Measurements from ENCODE around the gene RIGI.
A peak's percentile ranks its signal among the peaks of the same experiment; 100 is the strongest.

RIGI gene

DNA sequence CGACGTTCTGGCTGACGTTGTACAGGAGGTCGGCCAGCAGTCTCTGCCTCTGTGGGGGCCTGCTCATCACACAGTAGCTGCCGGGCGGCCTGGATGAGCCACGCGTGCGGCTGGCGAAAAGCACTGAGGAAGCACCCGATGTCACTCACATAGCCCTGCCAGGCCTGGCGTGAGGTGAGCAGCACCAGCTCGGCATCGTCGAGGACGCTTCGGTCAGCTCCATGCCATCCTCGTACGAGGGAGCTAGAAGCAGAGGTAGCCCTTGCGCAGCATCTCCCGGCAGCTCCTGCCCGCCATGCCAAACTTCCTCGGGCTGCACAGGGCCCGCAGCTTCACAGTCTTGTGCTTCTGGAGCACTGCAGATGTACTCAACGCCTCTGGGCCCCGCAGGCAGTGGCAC lies 40.8 kb upstream of the RIGI start:
- H3K4me3 ChIP-seq (ENCODE audit: low read depth, low read length): no peak overlapping the region
- TF ChIP-seq, protein P1, sequence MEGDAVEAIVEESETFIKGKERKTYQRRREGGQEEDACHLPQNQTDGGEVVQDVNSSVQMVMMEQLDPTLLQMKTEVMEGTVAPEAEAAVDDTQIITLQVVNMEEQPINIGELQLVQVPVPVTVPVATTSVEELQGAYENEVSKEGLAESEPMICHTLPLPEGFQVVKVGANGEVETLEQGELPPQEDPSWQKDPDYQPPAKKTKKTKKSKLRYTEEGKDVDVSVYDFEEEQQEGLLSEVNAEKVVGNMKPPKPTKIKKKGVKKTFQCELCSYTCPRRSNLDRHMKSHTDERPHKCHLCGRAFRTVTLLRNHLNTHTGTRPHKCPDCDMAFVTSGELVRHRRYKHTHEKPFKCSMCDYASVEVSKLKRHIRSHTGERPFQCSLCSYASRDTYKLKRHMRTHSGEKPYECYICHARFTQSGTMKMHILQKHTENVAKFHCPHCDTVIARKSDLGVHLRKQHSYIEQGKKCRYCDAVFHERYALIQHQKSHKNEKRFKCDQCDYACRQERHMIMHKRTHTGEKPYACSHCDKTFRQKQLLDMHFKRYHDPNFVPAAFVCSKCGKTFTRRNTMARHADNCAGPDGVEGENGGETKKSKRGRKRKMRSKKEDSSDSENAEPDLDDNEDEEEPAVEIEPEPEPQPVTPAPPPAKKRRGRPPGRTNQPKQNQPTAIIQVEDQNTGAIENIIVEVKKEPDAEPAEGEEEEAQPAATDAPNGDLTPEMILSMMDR (IDR thresholded peaks at IDR 0.05; ENCODE audit: borderline replicate concordance, insufficient read depth, low read depth, low read length): no peak

DNA sequence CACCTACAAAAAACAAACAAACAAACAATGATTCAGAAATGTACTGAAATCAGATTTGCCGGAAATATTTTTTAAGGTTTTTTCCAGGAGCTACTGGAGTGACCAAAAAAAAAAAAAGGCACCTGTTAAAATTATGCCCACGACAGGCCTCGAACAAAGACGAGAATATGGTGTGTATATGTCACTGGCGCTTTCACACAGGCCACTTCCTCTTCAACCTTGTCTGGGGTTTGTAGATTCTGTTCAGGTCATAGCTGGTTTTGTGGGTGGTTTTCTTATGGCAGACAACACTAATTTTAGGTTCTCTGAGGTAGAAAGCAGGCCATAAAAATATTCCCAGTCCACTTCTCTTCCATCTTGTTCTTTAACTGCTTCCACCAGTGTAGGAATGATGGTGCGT lies 40.0 kb upstream of the RIGI start:
- H3K4me3 ChIP-seq (ENCODE audit: low read depth, low read length): no peak overlapping the region
- TF ChIP-seq, protein P1 (IDR thresholded peaks at IDR 0.05; ENCODE audit: borderline replicate concordance, insufficient read depth, low read depth, low read length): no peak

DNA sequence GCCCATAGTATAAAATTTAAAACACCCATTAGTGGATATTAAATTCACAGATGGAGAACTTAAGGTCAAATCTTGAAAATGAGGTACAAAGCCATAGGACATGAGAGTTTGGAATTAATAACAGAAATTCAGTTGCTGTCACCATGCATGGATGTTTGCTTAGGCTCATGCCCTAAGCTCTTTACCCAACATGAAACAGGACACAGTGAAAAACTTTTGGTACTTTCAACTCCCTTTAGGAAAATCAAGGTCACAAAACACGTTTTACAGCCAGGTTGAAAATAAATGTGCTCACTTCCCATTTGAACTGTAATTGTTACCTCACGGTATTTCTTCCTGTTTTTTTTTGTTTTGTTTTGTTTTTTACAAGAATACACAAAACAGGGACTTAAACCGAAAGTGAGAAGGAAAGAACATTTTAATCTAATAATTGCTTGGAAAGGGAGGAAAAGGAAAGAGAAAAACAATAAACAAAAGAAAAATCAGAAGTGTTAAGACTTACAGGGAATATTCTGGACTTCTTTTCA lies 32.5 kb upstream of the RIGI start:
- H3K4me3 ChIP-seq (ENCODE audit: low read depth, low read length): no peak overlapping the region
- TF ChIP-seq, protein P1 (IDR thresholded peaks at IDR 0.05; ENCODE audit: borderline replicate concordance, insufficient read depth, low read depth, low read length): no peak

DNA sequence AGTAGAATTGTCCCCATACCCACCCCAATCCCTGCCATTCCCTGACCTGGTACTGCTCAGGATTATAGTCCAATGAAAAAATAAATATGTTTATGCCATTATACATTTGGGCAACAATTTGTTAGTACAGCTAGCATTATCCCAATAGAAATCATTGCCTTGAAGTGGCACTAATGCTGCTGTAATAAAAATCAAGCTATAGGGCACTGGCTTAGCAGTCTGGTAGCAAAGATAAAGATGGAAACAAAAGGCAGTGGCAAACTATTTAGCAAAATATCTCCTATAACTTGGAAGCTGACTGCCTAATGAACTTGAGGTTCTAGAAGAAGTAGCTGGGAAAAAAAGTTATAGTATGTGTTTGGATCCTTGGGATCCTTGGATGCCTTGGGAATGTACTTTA lies 28.6 kb upstream of the RIGI start:
- TF ChIP-seq, protein P1 (IDR thresholded peaks at IDR 0.05; ENCODE audit: borderline replicate concordance, insufficient read depth, low read depth, low read length): no peak
- H3K4me3 ChIP-seq (ENCODE audit: low read depth, low read length): no peak overlapping the region

DNA sequence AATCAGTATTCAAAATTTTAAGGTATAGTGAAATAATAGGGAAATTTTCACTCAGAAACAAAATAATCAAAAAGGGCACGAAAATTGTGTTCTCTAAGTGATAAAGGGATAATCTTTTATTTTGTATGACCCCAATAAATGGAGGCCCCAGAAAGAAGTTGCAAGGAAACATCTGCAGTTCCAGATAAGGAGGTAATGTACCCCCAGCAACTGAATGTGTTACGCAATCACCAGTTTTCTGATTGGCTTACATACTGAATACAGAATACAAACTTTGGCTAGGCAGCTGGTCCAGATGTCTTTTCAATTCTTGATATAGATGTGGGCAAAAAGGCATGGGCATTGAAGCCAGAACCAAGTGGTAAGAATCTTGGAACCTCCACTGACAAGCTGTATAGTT lies 28.1 kb upstream of the RIGI start:
- no peak overlapping the region for H3K4me3 ChIP-seq (ENCODE audit: low read depth, low read length)
- TF ChIP-seq, protein P1 (IDR thresholded peaks at IDR 0.05; ENCODE audit: borderline replicate concordance, insufficient read depth, low read depth, low read length): no peak

DNA sequence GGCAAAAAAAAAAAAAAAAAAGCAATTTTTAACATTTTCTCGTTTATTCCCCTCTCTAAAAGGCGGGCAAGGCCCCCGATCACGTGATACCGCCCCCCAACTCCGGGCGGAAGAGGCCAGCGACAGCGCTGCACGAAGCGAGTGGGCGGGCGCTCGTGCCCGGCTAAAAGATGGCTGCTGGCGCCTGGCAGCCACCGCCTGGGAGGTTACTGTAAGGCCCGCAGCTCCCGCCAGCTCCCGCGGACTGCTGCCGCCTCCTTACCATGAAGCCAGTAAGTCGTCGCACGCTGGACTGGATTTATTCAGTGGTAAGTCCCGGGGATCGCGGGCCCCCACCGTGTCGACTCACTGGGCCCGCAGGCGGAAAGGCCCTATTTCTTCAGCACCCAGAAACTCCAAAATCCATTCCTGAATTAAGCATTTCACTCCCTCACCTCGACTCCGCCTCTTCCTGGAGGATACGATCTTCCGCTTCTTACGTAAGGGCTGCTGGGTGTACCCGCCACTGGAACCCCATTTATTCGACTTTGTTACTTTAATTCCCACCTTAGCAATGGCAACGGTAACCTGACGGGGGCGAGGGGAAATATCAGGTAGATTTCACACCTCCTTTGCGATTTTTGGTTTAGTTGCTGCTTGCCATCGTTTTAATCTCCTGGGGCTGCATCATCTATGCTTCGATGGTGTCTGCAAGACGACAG lies 26.3 kb upstream of the RIGI start, which contains the start of the genes SMIM27 and TOPORS:
SMIM27 (plus strand) TSS at position 156 of the 701 bp plus-strand sequence; CDS start at position 264, 108 bp downstream.
TOPORS (minus strand) TSS at position 415 of the 701 bp plus-strand sequence; CDS start at position 265, 150 bp downstream.
- TF ChIP-seq, protein P1 (IDR thresholded peaks at IDR 0.05; ENCODE audit: borderline replicate concordance, insufficient read depth, low read depth, low read length): no peak
- H3K4me3 ChIP-seq (ENCODE audit: low read depth, low read length): peak within 1 kb of the TSS; percentile 90

All from GM12875 (cell line).